GM23338 (cell line): ENCODE data around the gene NRL. TPM values are rescaled to one million over a fixed set of nuclear protein-coding genes. Genes with fewer than 3 reads are reported as not detected.

Experiments
- ATAC-seq: fragments of 200-7000 bp; cut with Tn5 transposase; 3 replicates; pipeline ENCODE4 v1.9.1; 2020
- DNase-seq: peaks from one replicate; pipeline ENCODE4 v3.0.0-alpha.2; 2015; ENCODE audit warnings: low spot score
- H2AFZ ChIP-seq: fragments of 200-600 bp; sonication (generic); 2 replicates; pipeline ENCODE4 v1.8.0; 2016; ENCODE audit warnings: antibody characterized with exemption, mild to moderate bottlenecking, moderate library complexity
- H3F3A ChIP-seq: fragments of 200-600 bp; sonication (generic); replicated peaks from 2 replicates; pipeline ENCODE4 v1.8.0; 2017; ENCODE audit warnings: antibody characterized with exemption, mixed run types, low read depth
- H3K27ac ChIP-seq: fragments of 200-600 bp; sonication (generic); 2 replicates; pipeline ENCODE4 v1.6.1; 2016; ENCODE audit warnings: low read depth
- H3K27me3 ChIP-seq: fragments of 200-600 bp; sonication (generic); 2 replicates; pipeline ENCODE4 v1.8.0; 2016; ENCODE audit warnings: mild to moderate bottlenecking, mixed run types, moderate library complexity; ENCODE audit not compliant: insufficient read depth
- H3K36me3 ChIP-seq: fragments of 200-600 bp; sonication (generic); 2 replicates; pipeline ENCODE4 v1.8.0; 2016; ENCODE audit warnings: mild to moderate bottlenecking; ENCODE audit not compliant: insufficient read depth
- H3K4me1 ChIP-seq: fragments of 200-600 bp; sonication (generic); 2 replicates; pipeline ENCODE4 v1.8.0; 2016; ENCODE audit warnings: mild to moderate bottlenecking, moderate library complexity; ENCODE audit not compliant: insufficient read depth
- H3K4me2 ChIP-seq: fragments of 200-600 bp; sonication (generic); 2 replicates; pipeline ENCODE4 v1.7.1; 2017; ENCODE audit warnings: mixed run types
- H3K4me3 ChIP-seq: fragments of 200-600 bp; sonication (generic); 2 replicates; pipeline ENCODE4 v1.6.1; 2016; ENCODE audit warnings: mixed run types
- H3K79me2 ChIP-seq: fragments of 200-600 bp; sonication (generic); replicated peaks from 2 replicates; pipeline ENCODE4 v1.8.0; 2017; ENCODE audit warnings: mild to moderate bottlenecking; ENCODE audit not compliant: insufficient read depth
- H3K9me2 ChIP-seq: fragments of 200-600 bp; sonication (generic); 2 replicates; pipeline ENCODE4 v1.8.0; 2017; ENCODE audit not compliant: insufficient read depth
- H4K20me1 ChIP-seq: fragments of 200-600 bp; sonication (generic); replicated peaks from 2 replicates; pipeline ENCODE4 v1.8.0; 2017; ENCODE audit warnings: mild to moderate bottlenecking; ENCODE audit not compliant: insufficient read depth
- H3K27ac Mint-ChIP-seq: 2 replicates; pipeline ENCODE4 v1.8.0; 2020; ENCODE audit warnings: inconsistent platforms, mild to moderate bottlenecking, moderate library complexity, mixed read lengths
- H3K27me3 Mint-ChIP-seq: 3 replicates; pipeline ENCODE4 v1.8.0; 2022; ENCODE audit warnings: low read depth, mild to moderate bottlenecking, moderate library complexity, mixed read lengths, inconsistent platforms; ENCODE audit not compliant: insufficient read depth, poor library complexity
- H3K36me3 Mint-ChIP-seq: 3 replicates; pipeline ENCODE4 v1.8.0; 2021; ENCODE audit warnings: low read depth, mild to moderate bottlenecking, inconsistent platforms, moderate library complexity, mixed read lengths
- H3K4me1 Mint-ChIP-seq: 3 replicates; pipeline ENCODE4 v1.8.0; 2020; ENCODE audit warnings: mild to moderate bottlenecking, inconsistent platforms, mixed read lengths
- H3K4me3 Mint-ChIP-seq: 3 replicates; pipeline ENCODE4 v1.8.0; 2021; ENCODE audit warnings: moderate library complexity, mild to moderate bottlenecking, inconsistent platforms, mixed read lengths
- H3K9me3 Mint-ChIP-seq: 3 replicates; pipeline ENCODE4 v1.8.0; 2020; ENCODE audit warnings: moderate library complexity, mild to moderate bottlenecking, inconsistent platforms, mixed read lengths
- CREB1 ChIP-seq: fragments of 250-450 bp; sonication (Bioruptor Pico); IDR thresholded peaks from 2 replicates; pipeline ENCODE4 v1.5.0; 2020; ENCODE audit warnings: low read depth, mild to moderate bottlenecking, moderate library complexity
- EZH2phosphoT487 ChIP-seq: fragments of 200-600 bp; sonication (generic); IDR thresholded peaks from one replicate; pipeline ENCODE4 v1.8.1; 2018; ENCODE audit warnings: antibody characterized with exemption; ENCODE audit not compliant: unreplicated experiment
- NANOG ChIP-seq: IDR thresholded peaks from 2 replicates; pipeline ENCODE4 v1.6.1; 2016; ENCODE audit warnings: antibody characterized with exemption, borderline replicate concordance
- POLR2AphosphoS5 ChIP-seq: IDR thresholded peaks from 2 replicates; pipeline ENCODE4 v1.6.1; 2016; ENCODE audit warnings: antibody characterized with exemption, low read depth
- STAT1 ChIP-seq: IDR thresholded peaks from one replicate; pipeline ENCODE4 v1.6.1; 2016; ENCODE audit warnings: antibody characterized with exemption; ENCODE audit not compliant: unreplicated experiment
- ZNF114 ChIP-seq: fragments of 250-450 bp; sonication (Bioruptor Pico); IDR thresholded peaks from 2 replicates; pipeline ENCODE4 v1.5.0; 2020; ENCODE audit warnings: mild to moderate bottlenecking, moderate library complexity
- polyA plus RNA-seq: library from polyadenylated mRNA; unstranded; fragments of >200 nt; fragmentation: Nextera tagmentation; extraction: Ambion mirVana; gene quantifications from 2 replicates; pipeline ENCODE4 v1.2.1, GENCODE V29; 2016
- total RNA-seq: library from RNA; depleted of rRNA; stranded (reverse); fragments of >200 nt; shearing (Covaris generic); gene quantifications from 2 replicates; pipeline ENCODE4 v1.2.3, GENCODE V29; 2014
- TF ChIP-seq, protein P1 (sequence below): fragments of 250-450 bp; sonication (Bioruptor Pico); IDR thresholded peaks from 2 replicates; pipeline ENCODE4 v1.5.0; 2020; ENCODE audit warnings: mild to moderate bottlenecking, moderate library complexity
- TF ChIP-seq, protein P2 (sequence below), 2 experiments: fragments of 200-600 bp in 1 of 2; sonication (generic) in 1 of 2; conservative IDR thresholded peaks; 2 replicates each; pipeline versions ENCODE4 v1.5.1 to v1.6.1; 2016 to 2017; ENCODE audit warnings: antibody characterized with exemption in 2 of 2, low read depth in 2 of 2, mild to moderate bottlenecking in 2 of 2, moderate library complexity in 1 of 2
- TF ChIP-seq, protein P3 (sequence below): IDR thresholded peaks from one replicate; pipeline ENCODE4 v1.6.1; 2018; ENCODE audit warnings: antibody characterized with exemption; ENCODE audit not compliant: unreplicated experiment

NRL gene
- total and polyA plus RNA-seq, 2 experiments from 2014 or later, result 1.8 to 2.2 TPM

DNA sequence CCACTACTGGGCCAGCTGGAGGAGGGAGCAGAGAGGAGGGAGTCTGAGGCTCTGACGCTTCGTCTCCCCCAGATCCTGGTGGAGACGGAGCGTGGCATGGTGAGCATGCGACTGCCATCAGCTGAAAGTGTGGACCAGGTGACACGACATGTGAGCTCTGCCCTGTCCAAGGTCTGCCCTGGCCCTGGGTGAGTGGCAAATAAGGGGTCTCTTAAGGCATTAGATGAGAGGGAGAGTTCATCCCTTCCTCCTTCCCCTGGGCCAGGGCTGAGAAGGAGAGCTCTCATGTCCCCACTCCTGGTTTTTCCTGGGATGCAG lies 60.5 kb downstream of the NRL start (continued):
- TF ChIP-seq, protein P1, sequence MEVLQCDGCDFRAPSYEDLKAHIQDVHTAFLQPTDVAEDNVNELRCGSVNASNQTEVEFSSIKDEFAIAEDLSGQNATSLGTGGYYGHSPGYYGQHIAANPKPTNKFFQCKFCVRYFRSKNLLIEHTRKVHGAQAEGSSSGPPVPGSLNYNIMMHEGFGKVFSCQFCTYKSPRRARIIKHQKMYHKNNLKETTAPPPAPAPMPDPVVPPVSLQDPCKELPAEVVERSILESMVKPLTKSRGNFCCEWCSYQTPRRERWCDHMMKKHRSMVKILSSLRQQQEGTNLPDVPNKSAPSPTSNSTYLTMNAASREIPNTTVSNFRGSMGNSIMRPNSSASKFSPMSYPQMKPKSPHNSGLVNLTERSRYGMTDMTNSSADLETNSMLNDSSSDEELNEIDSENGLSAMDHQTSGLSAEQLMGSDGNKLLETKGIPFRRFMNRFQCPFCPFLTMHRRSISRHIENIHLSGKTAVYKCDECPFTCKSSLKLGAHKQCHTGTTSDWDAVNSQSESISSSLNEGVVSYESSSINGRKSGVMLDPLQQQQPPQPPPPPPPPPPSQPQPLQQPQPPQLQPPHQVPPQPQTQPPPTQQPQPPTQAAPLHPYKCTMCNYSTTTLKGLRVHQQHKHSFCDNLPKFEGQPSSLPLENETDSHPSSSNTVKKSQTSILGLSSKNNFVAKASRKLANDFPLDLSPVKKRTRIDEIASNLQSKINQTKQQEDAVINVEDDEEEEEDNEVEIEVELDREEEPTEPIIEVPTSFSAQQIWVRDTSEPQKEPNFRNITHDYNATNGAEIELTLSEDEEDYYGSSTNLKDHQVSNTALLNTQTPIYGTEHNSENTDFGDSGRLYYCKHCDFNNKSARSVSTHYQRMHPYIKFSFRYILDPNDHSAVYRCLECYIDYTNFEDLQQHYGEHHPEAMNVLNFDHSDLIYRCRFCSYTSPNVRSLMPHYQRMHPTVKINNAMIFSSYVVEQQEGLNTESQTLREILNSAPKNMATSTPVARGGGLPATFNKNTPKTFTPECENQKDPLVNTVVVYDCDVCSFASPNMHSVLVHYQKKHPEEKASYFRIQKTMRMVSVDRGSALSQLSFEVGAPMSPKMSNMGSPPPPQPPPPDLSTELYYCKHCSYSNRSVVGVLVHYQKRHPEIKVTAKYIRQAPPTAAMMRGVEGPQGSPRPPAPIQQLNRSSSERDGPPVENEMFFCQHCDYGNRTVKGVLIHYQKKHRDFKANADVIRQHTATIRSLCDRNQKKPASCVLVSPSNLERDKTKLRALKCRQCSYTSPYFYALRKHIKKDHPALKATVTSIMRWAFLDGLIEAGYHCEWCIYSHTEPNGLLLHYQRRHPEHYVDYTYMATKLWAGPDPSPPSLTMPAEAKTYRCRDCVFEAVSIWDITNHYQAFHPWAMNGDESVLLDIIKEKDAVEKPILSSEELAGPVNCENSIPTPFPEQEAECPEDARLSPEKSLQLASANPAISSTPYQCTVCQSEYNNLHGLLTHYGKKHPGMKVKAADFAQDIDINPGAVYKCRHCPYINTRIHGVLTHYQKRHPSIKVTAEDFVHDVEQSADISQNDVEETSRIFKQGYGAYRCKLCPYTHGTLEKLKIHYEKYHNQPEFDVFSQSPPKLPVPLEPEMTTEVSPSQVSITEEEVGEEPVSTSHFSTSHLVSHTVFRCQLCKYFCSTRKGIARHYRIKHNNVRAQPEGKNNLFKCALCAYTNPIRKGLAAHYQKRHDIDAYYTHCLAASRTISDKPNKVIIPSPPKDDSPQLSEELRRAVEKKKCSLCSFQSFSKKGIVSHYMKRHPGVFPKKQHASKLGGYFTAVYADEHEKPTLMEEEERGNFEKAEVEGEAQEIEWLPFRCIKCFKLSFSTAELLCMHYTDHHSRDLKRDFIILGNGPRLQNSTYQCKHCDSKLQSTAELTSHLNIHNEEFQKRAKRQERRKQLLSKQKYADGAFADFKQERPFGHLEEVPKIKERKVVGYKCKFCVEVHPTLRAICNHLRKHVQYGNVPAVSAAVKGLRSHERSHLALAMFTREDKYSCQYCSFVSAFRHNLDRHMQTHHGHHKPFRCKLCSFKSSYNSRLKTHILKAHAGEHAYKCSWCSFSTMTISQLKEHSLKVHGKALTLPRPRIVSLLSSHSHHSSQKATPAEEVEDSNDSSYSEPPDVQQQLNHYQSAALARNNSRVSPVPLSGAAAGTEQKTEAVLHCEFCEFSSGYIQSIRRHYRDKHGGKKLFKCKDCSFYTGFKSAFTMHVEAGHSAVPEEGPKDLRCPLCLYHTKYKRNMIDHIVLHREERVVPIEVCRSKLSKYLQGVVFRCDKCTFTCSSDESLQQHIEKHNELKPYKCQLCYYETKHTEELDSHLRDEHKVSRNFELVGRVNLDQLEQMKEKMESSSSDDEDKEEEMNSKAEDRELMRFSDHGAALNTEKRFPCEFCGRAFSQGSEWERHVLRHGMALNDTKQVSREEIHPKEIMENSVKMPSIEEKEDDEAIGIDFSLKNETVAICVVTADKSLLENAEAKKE (CRISPR knock-in tag), result no peak
- TF ChIP-seq ZNF114 (CRISPR knock-in tag) (no peak), POLR2AphosphoS5 (no peak), NANOG (no peak)
- TF ChIP-seq, protein P2, sequence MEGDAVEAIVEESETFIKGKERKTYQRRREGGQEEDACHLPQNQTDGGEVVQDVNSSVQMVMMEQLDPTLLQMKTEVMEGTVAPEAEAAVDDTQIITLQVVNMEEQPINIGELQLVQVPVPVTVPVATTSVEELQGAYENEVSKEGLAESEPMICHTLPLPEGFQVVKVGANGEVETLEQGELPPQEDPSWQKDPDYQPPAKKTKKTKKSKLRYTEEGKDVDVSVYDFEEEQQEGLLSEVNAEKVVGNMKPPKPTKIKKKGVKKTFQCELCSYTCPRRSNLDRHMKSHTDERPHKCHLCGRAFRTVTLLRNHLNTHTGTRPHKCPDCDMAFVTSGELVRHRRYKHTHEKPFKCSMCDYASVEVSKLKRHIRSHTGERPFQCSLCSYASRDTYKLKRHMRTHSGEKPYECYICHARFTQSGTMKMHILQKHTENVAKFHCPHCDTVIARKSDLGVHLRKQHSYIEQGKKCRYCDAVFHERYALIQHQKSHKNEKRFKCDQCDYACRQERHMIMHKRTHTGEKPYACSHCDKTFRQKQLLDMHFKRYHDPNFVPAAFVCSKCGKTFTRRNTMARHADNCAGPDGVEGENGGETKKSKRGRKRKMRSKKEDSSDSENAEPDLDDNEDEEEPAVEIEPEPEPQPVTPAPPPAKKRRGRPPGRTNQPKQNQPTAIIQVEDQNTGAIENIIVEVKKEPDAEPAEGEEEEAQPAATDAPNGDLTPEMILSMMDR (conservative IDR thresholded peaks at IDR 0.05; ENCODE audit: low read depth in 2 of 2), result no peak

GRCh38 chr14:24053548-24054323 lies 61.0 kb downstream of the NRL start:
- DNase-seq, result no peak
- ATAC-seq, result no peak
- TF ChIP-seq, protein P3, sequence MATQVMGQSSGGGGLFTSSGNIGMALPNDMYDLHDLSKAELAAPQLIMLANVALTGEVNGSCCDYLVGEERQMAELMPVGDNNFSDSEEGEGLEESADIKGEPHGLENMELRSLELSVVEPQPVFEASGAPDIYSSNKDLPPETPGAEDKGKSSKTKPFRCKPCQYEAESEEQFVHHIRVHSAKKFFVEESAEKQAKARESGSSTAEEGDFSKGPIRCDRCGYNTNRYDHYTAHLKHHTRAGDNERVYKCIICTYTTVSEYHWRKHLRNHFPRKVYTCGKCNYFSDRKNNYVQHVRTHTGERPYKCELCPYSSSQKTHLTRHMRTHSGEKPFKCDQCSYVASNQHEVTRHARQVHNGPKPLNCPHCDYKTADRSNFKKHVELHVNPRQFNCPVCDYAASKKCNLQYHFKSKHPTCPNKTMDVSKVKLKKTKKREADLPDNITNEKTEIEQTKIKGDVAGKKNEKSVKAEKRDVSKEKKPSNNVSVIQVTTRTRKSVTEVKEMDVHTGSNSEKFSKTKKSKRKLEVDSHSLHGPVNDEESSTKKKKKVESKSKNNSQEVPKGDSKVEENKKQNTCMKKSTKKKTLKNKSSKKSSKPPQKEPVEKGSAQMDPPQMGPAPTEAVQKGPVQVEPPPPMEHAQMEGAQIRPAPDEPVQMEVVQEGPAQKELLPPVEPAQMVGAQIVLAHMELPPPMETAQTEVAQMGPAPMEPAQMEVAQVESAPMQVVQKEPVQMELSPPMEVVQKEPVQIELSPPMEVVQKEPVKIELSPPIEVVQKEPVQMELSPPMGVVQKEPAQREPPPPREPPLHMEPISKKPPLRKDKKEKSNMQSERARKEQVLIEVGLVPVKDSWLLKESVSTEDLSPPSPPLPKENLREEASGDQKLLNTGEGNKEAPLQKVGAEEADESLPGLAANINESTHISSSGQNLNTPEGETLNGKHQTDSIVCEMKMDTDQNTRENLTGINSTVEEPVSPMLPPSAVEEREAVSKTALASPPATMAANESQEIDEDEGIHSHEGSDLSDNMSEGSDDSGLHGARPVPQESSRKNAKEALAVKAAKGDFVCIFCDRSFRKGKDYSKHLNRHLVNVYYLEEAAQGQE, result no peak
- TF ChIP-seq NANOG, result no peak
- TF ChIP-seq CREB1 (CRISPR knock-in tag), result no peak
- no peak for TF ChIP-seq EZH2phosphoT487
- TF ChIP-seq STAT1, result no peak

More at GRCh38 chr14:24053548-24054323, 61.0 kb downstream of the NRL start:
- peaks cover 9% of the 10 kb centered on the region; the same call in 1 of the 2 replicates for H3K4me1 ChIP-seq
- peaks cover 23% of the 10 kb centered on the region for H3K4me1 Mint-ChIP-seq
- peaks cover 16% of the 10 kb centered on the region; the same call in 2 of the 3 replicates for H3K36me3 Mint-ChIP-seq
- no peaks in the 10 kb centered on the region for H3K9me2 ChIP-seq
- H3K27me3 Mint-ChIP-seq, result peaks cover 21% of the 10 kb centered on the region
- H3K4me2 ChIP-seq, result no peak overlapping the region
- H3K79me2 ChIP-seq, result no peaks in the 10 kb centered on the region
- H3K36me3 ChIP-seq, result no peaks in the 10 kb centered on the region
- H3K4me3 ChIP-seq, result no peak overlapping the region
- H2AFZ ChIP-seq, result no peak overlapping the region
- no peaks in the 10 kb centered on the region for H4K20me1 ChIP-seq
- H3F3A ChIP-seq, result 0 out of 2 replicates have a peak, but pooled peaks cover 4% of the 10 kb centered on the region
- H3K4me3 Mint-ChIP-seq, result peak overlapping the region; percentile 70; the same call in 1 of the 3 replicates
- no peaks in the 10 kb centered on the region for H3K27me3 ChIP-seq
- H3K27ac ChIP-seq, result no peak overlapping the region
- H3K27ac Mint-ChIP-seq, result no peak overlapping the region
- no peaks in the 10 kb centered on the region for H3K9me3 Mint-ChIP-seq
